ENCODE measurements around the gene NOXRED1.
"Not testable (repeated sequence)": the region's sequence is repeated elsewhere in the genome, so short reads cannot be mapped to it uniquely, and the experiment has no call there.

Gene NOXRED1

GRCh38 chr14:77423423-77423822, at the start of gene NOXRED1:
TSS of gene NOXRED1 (minus strand) at chr14:77423523. CDS start at chr14:77422889, 634 bp downstream.
- no peak for DNase-seq

GRCh38 chr14:77470224-77470870, 47.0 kb upstream of the NOXRED1 start:
- DNase-seq: no peak

GRCh38 chr14:77469539-77469938, 46.2 kb upstream of the NOXRED1 start:
- no peak for DNase-seq

GRCh38 chr14:77469067-77469505, 45.8 kb upstream of the NOXRED1 start:
- no peak for DNase-seq

- DNase-seq: no peak
Observed at GRCh38 chr14:77467801-77468200, 44.5 kb upstream of the NOXRED1 start.

- DNase-seq: peak; percentile 22
Observed at GRCh38 chr14:77459072-77459723, 35.9 kb upstream of the NOXRED1 start.

GRCh38 chr14:77458249-77458950, 35.1 kb upstream of the NOXRED1 start:
- DNase-seq: peak; percentile 4

GRCh38 chr14:77457522-77458248, 34.4 kb upstream of the NOXRED1 start, which contains the start of the genes AHSA1 and VIPAS39:
TSS of gene AHSA1 (plus strand) at chr14:77458093. CDS start at chr14:77458190, 97 bp downstream.
TSS of gene VIPAS39 (minus strand) at chr14:77457601. CDS start at chr14:77454102, 3,499 bp downstream.
- peak; percentile 97 for DNase-seq

- DNase-seq: no peak
Observed at GRCh38 chr14:77457115-77457521, 33.8 kb upstream of the NOXRED1 start.

GRCh38 chr14:77455966-77456640, 32.8 kb upstream of the NOXRED1 start:
- no peak for DNase-seq

- DNase-seq: no peak
Observed at GRCh38 chr14:77442196-77442595, 18.9 kb upstream of the NOXRED1 start.

GRCh38 chr14:77439861-77440260, 16.5 kb upstream of the NOXRED1 start:
- DNase-seq: no peak

GRCh38 chr14:77438596-77438995, 15.3 kb upstream of the NOXRED1 start:
- DNase-seq: no peak

- no peak for DNase-seq
Observed at GRCh38 chr14:77436042-77436441, 12.7 kb upstream of the NOXRED1 start.

GRCh38 chr14:77426396-77426795, 3.1 kb upstream of the NOXRED1 start:
- no peak for DNase-seq

GRCh38 chr14:77424862-77425261, 1.5 kb upstream of the NOXRED1 start:
- DNase-seq: no peak

GRCh38 chr14:77421201-77421600, 2.1 kb downstream of the NOXRED1 start:
- DNase-seq: no peak

GRCh38 chr14:77416836-77417235, 6.5 kb downstream of the NOXRED1 start:
- no peak for DNase-seq

- not testable (repeated sequence) for DNase-seq
Observed at GRCh38 chr14:77416098-77416497, 7.2 kb downstream of the NOXRED1 start.

GRCh38 chr14:77415403-77416030, 7.8 kb downstream of the NOXRED1 start:
- not testable (repeated sequence) for DNase-seq

GRCh38 chr14:77409131-77409533, 14.2 kb downstream of the NOXRED1 start:
- DNase-seq: no peak

GRCh38 chr14:77407158-77407557, 16.2 kb downstream of the NOXRED1 start:
- DNase-seq: no peak
